ENCODE results near the gene RALGPS1. TPM values are rescaled to one million over a fixed set of nuclear protein-coding genes. Genes with fewer than 3 reads are reported as not detected.

The RALGPS1 gene
- total RNA-seq, 1 experiment from 2014 or later: 28.5 TPM

DNA sequence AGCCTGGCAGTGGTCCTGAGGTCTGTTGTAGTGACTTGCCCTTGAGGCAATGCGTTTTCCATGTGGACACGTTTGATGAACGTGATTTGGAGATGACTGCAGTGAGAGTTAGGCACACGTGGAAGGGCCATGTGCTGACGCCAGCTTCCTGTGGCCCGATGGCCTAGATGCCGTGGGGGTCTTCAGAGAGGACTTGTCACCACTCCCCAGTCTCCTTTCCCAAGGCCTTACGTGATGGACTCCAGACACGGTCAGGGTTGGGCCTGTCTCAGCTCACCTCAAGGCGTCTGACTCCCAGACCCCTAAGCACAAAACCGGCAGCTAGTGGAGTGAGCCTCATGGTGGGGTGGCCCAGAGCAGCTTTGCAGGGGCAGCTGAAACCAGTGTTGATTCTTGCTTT is 115.0 kb downstream of the RALGPS1 start:
- Mint-ChIP-seq H3K9me3 (no peaks in the 10 kb centered on the region), H3K27ac (no peak overlapping the region), H3K4me1 (peaks cover 11% of the 10 kb centered on the region), H3K4me3 (no peak overlapping the region), H3K36me3 (no peaks in the 10 kb centered on the region), H3K27me3 (ENCODE audit: low read depth) (no peaks in the 10 kb centered on the region)
- ChIA-PET CTCF (no interaction called here), POLR2A (no interaction called here)
- DNase-seq (ENCODE audit: low spot score) (no peak), ATAC-seq (no peak)
- TF ChIP-seq CREB1 (CRISPR knock-in tag; IDR thresholded peaks at IDR 0.05) (no peak), FOXP1 (CRISPR knock-in tag; IDR thresholded peaks at IDR 0.05; ENCODE audit: borderline replicate concordance) (no peak), ZNF671 (CRISPR knock-in tag; IDR thresholded peaks at IDR 0.05) (no peak), ETV6 (CRISPR knock-in tag; IDR thresholded peaks at IDR 0.05) (no peak), SP1 (CRISPR knock-in tag; conservative IDR thresholded peaks at IDR 0.05) (no peak), FOXK1 (CRISPR knock-in tag; IDR thresholded peaks at IDR 0.05) (no peak), SMAD3 (CRISPR knock-in tag; IDR thresholded peaks at IDR 0.05; ENCODE audit: borderline replicate concordance) (no peak), MXD4 (CRISPR knock-in tag; IDR thresholded peaks at IDR 0.05; ENCODE audit: borderline replicate concordance) (no peak), GABPB1 (CRISPR knock-in tag; IDR thresholded peaks at IDR 0.05) (no peak), RORB (CRISPR knock-in tag; IDR thresholded peaks at IDR 0.05) (no peak), TEAD4 (CRISPR knock-in tag; IDR thresholded peaks at IDR 0.05) (no peak), TCF7 (CRISPR knock-in tag; IDR thresholded peaks at IDR 0.05; ENCODE audit: low read depth) (no peak)
- TF ChIP-seq, protein P1, sequence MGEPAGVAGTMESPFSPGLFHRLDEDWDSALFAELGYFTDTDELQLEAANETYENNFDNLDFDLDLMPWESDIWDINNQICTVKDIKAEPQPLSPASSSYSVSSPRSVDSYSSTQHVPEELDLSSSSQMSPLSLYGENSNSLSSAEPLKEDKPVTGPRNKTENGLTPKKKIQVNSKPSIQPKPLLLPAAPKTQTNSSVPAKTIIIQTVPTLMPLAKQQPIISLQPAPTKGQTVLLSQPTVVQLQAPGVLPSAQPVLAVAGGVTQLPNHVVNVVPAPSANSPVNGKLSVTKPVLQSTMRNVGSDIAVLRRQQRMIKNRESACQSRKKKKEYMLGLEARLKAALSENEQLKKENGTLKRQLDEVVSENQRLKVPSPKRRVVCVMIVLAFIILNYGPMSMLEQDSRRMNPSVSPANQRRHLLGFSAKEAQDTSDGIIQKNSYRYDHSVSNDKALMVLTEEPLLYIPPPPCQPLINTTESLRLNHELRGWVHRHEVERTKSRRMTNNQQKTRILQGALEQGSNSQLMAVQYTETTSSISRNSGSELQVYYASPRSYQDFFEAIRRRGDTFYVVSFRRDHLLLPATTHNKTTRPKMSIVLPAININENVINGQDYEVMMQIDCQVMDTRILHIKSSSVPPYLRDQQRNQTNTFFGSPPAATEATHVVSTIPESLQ (CRISPR knock-in tag; IDR thresholded peaks at IDR 0.05): no peak
- TF ChIP-seq, protein P2, sequence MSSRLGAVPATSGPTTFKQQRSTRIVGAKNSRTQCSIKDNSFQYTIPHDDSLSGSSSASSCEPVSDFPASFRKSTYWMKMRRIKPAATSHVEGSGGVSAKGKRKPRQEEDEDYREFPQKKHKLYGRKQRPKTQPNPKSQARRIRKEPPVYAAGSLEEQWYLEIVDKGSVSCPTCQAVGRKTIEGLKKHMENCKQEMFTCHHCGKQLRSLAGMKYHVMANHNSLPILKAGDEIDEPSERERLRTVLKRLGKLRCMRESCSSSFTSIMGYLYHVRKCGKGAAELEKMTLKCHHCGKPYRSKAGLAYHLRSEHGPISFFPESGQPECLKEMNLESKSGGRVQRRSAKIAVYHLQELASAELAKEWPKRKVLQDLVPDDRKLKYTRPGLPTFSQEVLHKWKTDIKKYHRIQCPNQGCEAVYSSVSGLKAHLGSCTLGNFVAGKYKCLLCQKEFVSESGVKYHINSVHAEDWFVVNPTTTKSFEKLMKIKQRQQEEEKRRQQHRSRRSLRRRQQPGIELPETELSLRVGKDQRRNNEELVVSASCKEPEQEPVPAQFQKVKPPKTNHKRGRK (CRISPR knock-in tag; IDR thresholded peaks at IDR 0.05; ENCODE audit: borderline replicate concordance): no peak
- TF ChIP-seq, protein P3, sequence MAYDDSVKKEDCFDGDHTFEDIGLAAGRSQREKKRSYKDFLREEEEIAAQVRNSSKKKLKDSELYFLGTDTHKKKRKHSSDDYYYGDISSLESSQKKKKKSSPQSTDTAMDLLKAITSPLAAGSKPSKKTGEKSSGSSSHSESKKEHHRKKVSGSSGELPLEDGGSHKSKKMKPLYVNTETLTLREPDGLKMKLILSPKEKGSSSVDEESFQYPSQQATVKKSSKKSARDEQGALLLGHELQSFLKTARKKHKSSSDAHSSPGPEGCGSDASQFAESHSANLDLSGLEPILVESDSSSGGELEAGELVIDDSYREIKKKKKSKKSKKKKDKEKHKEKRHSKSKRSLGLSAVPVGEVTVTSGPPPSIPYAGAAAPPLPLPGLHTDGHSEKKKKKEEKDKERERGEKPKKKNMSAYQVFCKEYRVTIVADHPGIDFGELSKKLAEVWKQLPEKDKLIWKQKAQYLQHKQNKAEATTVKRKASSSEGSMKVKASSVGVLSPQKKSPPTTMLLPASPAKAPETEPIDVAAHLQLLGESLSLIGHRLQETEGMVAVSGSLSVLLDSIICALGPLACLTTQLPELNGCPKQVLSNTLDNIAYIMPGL (CRISPR knock-in tag; IDR thresholded peaks at IDR 0.05): no peak
- TF ChIP-seq, protein P4, sequence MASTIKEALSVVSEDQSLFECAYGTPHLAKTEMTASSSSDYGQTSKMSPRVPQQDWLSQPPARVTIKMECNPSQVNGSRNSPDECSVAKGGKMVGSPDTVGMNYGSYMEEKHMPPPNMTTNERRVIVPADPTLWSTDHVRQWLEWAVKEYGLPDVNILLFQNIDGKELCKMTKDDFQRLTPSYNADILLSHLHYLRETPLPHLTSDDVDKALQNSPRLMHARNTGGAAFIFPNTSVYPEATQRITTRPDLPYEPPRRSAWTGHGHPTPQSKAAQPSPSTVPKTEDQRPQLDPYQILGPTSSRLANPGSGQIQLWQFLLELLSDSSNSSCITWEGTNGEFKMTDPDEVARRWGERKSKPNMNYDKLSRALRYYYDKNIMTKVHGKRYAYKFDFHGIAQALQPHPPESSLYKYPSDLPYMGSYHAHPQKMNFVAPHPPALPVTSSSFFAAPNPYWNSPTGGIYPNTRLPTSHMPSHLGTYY (CRISPR knock-in tag; IDR thresholded peaks at IDR 0.05): no peak
- TF ChIP-seq, protein P5, sequence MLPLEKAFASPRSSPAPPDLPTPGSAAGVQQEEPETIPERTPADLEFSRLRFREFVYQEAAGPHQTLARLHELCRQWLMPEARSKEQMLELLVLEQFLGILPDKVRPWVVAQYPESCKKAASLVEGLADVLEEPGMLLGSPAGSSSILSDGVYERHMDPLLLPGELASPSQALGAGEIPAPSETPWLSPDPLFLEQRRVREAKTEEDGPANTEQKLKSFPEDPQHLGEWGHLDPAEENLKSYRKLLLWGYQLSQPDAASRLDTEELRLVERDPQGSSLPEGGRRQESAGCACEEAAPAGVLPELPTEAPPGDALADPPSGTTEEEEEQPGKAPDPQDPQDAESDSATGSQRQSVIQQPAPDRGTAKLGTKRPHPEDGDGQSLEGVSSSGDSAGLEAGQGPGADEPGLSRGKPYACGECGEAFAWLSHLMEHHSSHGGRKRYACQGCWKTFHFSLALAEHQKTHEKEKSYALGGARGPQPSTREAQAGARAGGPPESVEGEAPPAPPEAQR (CRISPR knock-in tag; IDR thresholded peaks at IDR 0.05): no peak

DNA sequence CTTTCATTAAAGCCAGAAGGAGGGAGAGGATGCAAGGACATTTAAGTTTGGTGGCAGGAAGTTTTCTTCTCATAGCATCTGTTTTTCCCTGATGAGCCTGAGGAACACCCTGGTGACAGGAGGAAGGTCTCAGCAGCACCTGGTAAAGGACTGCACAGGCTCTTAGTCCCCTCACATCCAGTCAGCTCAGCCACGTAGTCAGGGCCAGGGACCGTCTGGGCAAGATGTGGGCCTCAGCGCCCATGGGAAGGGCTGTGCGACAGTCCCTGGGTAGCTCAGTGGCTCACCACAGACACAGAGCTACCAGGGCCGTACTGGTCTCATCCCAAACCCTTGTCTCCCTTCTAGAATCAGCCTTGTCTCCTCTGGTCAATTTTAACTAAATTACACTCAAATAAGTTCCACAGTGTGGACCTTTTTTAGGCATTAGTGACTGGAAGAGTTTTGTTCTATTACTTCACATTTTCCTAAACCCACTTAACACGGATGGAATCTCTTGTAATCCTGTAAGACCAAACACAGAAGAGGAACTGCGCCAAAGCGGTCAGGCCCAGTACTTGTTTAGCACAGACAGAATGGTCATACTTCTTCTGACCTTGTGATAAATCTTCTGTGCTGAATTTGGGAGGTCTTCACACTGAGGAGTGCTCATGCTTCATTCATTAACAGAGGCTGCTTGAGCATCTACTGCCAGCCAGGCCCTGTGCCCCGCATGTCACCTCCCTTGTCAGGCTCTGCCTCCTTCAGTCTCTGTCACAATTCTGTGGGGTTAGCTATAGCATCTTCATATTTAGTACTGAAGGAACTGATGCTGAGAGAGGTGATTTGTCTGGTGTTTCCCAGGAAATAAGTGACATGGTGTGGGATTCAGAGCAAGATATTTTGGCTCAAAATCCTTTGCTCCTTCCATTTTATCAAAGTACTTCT is 116.5 kb downstream of the RALGPS1 start:
- DNase-seq (ENCODE audit: low spot score) (no peak), ATAC-seq (no peak)
- Mint-ChIP-seq H3K4me1 (peaks cover 11% of the 10 kb centered on the region), H3K36me3 (no peaks in the 10 kb centered on the region), H3K27ac (no peak overlapping the region), H3K27me3 (ENCODE audit: low read depth) (no peaks in the 10 kb centered on the region), H3K4me3 (no peak overlapping the region), H3K9me3 (no peaks in the 10 kb centered on the region)
- POLR2A ChIA-PET: no interaction called here
- CTCF ChIA-PET: no interaction called here
- no peak for TF ChIP-seq FOXP1 (CRISPR knock-in tag; IDR thresholded peaks at IDR 0.05; ENCODE audit: borderline replicate concordance)
- TF ChIP-seq, protein P1 (CRISPR knock-in tag; IDR thresholded peaks at IDR 0.05): no peak
- TF ChIP-seq, protein P6, sequence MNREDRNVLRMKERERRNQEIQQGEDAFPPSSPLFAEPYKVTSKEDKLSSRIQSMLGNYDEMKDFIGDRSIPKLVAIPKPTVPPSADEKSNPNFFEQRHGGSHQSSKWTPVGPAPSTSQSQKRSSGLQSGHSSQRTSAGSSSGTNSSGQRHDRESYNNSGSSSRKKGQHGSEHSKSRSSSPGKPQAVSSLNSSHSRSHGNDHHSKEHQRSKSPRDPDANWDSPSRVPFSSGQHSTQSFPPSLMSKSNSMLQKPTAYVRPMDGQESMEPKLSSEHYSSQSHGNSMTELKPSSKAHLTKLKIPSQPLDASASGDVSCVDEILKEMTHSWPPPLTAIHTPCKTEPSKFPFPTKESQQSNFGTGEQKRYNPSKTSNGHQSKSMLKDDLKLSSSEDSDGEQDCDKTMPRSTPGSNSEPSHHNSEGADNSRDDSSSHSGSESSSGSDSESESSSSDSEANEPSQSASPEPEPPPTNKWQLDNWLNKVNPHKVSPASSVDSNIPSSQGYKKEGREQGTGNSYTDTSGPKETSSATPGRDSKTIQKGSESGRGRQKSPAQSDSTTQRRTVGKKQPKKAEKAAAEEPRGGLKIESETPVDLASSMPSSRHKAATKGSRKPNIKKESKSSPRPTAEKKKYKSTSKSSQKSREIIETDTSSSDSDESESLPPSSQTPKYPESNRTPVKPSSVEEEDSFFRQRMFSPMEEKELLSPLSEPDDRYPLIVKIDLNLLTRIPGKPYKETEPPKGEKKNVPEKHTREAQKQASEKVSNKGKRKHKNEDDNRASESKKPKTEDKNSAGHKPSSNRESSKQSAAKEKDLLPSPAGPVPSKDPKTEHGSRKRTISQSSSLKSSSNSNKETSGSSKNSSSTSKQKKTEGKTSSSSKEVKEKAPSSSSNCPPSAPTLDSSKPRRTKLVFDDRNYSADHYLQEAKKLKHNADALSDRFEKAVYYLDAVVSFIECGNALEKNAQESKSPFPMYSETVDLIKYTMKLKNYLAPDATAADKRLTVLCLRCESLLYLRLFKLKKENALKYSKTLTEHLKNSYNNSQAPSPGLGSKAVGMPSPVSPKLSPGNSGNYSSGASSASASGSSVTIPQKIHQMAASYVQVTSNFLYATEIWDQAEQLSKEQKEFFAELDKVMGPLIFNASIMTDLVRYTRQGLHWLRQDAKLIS (CRISPR knock-in tag; IDR thresholded peaks at IDR 0.05; ENCODE audit: borderline replicate concordance): no peak
- no peak for TF ChIP-seq CREM (CRISPR knock-in tag; IDR thresholded peaks at IDR 0.05)
